CD4-positive, alpha-beta T cell treated with Interleukin-17A for 4 hours (primary cell): ENCODE results near the gene FBF1.

Experiments used
- DNase-seq: peaks from one replicate; pipeline ENCODE4 v3.0.0-alpha.2; 2020; ENCODE audit warnings: mixed read lengths

The FBF1 gene

DNA sequence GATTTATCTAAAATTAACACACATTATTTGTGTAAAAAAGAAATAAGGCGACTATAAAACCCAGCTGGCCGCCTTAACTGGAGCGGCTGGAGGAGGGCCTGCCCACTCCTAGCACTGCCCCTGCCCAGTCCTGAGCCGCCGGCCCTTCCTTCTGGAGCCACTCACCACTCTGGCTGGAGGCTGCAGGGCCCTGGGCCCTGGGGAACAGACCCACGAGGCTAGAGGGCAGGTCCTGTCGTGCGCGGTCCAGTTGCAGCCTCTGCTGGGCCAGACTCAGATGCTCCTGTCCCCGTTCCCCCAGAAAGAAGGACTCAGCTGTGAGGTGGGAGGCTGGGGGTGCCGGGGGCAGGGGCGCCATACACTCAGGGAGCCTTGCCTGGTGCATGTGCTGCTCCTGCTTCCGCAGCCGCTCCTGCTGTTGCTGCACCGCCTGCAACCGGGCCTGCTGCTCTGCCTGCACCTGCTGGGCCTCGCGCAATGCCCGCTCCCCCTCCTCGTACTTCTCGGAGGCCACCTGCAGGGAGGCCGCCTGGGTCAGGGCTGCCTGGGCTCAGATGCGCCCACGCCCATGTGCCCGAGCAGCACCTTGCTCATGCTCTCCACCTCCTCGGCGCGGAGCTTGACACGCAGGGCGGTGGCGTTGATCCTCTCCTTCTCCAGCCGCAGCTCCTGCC, 27.2 kb downstream of the FBF1 start:
- no peak for DNase-seq

DNA sequence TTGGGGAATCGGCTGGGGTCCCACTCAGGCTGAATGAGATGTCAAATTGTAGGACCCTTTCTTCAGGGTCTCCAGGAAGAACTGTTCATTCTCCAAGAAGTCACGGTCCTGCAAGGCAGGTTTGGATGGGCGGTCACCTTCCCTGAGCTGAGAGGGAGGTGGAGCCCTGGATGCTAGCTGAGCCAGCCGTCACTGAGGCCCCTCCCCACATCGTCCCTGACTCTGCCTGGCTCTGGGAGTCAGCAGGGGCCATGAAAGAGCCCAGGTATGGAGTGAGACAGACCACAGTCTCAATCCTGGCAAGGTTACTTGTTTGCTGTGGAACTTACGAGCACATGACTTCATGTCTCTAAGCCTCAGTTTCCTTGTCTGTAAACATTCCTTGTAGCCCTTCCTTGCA, 30.1 kb downstream of the FBF1 start:
- DNase-seq = no peak

DNA sequence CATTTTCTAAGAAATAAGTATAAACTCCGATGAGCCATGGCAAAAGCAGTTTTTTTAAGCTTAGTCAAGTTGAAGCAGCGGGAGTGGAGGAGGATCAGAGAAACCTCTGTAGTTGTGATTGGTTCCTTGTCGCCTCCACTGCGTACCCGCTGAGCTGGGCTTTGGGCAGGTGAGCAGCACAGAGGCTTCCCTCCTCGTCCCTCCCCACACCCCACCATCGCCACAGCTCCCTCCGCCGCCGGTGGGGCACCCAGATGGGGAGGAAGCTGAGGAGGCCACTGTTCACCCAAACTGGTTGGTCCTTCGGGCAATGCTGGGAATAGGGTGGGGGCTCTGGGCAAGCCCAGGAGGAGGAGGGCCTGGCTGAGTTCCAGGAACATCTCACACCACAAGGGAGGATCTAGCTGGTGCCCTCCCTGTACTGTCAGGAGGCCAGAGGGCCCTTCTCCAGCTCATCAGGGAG, 31.0 kb downstream of the FBF1 start:
- DNase-seq = no peak

DNA sequence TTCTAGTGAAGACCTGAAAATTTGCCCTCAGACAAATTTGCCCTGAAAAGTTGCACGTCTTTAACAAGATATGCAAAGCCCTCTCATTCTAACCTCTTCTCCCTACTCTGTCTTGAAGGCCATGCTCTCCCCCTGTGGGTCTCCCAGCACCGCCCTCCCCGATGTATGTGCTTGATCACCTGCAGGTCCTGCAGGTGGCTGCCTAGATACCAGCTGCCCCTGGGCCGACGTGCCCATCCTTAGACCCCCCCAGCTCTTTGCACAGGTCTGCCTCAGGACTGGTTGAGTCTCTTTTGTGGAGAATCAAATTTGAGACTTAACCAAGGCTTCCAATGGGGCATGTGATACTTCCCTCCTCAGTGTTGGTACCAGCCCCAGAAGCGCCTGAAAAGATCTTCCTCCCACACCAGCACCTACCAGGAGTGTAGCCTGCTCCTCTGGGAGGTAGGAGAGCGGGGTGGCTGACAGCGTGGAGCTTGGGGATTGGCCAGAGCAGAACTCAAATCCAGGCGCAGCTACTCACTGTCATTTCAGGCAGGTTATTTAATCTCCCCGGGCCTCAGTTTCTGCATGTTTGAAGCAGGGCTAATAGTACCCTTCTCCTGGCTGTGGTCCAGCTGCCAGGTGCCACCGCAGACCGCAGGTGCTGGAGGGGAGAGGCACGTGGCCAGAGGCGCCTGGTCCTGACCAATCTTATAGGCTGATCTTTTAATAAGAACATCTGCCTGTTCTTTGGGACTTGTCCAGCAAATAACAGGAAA, 31.6 kb downstream of the FBF1 start:
- no peak for DNase-seq

DNA sequence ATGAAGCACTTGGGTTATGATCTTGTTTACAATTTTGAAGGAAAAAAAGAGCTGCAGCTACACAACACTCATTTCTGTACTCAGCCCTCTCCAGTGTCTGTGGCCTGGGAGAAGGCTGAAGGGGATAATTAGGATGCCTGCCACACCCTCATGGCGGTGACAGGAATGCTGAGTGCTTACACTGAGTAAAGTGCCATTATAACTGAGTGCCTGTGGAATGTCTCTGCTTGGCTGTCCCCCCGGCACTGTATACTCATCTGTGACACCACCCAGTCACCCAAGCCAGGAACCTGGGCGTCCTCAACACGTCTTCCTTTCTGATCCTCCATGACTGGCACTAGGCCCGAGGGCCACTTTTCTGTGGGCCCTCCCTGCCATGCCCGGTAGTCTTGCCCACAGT, 32.6 kb downstream of the FBF1 start:
- no peak for DNase-seq

DNA sequence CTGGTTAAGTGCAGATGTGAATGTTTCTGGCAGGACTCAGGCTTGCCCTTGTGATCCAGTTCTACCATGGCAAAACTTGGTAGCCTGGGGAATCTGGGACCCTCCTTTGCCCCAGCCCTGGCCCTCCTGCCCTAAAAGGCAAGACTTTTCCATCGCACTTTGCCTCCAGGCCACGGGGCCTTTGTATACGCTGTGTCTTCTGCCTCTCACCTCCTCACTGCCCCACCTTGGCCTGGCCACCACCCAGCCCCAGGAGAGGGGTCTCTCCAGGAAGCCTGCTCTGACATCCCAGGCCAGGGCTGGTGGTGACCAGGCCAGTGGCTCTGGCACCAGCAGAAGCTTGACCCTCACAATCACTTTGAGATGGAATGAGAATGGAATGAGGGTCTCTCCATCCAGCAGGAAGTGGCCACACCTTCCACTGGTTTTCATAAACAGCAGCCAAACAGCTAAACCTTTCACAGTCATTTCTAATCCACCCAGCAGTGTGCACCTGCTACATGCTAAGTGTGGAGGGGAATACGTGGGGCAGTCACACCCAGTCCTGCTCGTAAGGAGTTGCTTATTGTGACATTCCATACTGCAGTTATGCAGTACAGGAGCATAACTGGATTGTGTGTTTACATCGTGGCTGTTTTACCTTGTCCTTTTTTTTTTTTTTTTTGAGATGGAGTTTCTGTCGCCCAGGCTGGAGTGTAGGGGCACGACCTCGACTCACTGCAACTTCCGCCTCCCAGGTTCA, 34.5 kb downstream of the FBF1 start:
- DNase-seq = no peak

DNA sequence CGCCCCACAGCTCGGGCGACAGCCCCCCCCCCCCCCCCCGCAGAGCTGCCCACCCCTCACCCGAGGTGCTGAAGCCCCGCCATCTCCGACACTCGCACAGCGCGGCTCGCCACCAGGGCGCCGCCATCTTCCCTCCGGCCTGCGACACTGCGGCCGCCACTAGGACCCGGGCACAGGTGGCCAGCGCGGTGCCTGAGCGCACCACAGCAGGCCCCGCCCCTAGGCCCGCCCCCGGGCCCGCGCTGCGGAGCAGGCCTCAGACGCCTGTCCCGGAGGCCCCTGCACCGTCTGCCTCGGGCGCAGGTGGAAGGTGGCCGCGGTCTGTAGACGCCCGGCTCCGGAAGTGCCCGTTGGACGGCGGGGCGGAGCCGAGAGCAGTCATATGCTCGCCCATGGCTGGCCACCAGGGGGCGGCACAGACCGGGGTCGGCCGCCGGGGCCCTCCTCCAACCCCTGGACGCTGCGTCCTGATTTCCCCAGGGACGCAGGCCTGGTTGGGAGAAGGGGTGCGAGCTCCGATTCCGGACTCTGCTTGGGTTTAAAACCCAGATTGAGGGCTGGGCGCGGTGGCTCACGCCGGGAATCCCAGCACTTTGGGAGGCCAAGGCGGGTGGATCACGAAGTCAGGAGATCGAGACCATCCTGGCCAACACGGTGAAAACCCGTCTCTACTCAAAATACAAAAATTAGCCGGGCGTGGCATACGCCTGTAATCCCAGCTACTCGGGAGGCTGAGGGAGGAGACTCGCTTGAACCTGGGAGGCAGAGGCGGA, 35.9 kb downstream of the FBF1 start, which contains the start of gene MRPL38:
Gene MRPL38, minus strand, starts transcription at position 136 of the 773 bp plus-strand sequence. Its CDS starts 9 bp downstream, at position 127.
- DNase-seq = peak; percentile 93

DNA sequence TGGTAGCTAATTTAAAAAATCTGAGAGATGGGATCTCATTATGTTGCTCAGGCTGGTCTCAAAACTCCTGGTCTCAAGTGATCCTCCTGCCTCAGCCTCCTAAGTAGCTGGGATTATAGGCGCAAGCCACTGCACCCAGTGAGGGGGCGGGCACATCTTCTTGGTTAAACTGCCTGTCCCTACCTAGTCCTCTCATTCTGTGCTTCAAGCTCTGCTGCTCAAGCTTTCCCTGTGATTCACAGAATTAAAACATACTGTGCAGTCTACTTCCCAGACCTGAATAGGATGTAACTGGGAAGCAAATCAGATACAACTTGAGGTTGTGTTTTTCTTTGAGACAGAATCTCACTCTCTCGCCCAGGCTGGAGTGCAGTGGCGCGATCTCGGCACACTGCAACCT, 38.4 kb downstream of the FBF1 start:
- DNase-seq = no peak

DNA sequence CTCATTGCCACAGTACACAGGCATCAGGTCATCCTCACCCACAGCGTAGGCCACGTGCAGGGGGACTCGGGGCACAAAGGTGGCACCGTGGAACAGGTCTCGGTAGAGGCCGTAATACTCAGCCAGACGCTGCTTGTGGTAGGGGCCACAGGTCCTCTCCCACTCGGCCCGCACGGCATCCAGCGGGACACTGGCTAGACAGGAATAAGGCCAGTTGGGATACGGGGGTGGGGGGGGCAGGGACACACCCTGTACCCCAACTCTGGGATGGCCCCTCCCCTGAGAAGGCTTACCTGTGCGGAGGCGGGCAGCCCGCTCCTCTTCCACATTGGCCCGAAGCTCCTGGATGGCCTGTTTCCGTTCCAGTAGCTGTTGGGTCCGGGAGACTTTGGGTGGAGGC, 39.1 kb downstream of the FBF1 start:
- no peak for DNase-seq

DNA sequence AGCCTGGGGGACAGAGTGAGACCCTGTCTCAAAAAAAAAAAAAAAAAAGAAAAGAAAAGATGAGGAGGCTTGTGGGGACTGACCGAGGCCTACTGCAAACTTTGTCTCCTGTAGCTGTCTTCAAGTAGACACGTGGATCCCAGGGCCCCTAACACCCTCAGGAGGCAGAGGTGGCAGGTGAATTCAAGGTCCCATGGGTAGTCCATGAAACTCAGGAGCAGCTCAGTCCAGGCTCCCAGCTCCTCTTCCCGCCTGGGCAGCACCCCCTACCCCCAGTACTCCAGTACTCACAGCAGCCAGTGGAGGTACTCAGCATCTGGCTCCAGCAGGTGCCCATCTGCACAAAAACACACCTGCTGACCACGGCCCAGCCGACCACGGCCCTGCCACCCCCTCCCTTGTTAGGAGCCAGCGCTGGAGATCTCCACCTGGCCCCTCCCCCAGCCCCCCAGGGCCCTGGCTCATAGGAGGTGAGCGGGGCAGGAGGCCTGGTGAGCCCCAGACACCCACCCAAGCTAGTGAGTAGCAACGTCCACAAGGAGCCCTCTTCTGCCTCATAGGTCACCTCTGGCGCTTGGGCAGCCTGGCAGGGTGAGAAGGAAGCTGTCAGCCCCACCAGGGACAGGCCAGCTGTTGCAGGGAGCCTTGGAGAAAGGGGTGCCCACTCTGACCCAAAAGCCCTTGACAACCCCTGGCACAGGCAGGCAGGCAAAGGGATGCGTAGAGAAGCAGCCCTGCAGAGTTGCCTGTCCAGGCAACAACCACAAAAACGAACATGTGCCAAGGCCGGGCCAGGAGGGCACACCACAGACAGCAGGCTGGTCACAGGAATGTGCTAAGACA, 39.9 kb downstream of the FBF1 start:
- DNase-seq = no peak

DNA sequence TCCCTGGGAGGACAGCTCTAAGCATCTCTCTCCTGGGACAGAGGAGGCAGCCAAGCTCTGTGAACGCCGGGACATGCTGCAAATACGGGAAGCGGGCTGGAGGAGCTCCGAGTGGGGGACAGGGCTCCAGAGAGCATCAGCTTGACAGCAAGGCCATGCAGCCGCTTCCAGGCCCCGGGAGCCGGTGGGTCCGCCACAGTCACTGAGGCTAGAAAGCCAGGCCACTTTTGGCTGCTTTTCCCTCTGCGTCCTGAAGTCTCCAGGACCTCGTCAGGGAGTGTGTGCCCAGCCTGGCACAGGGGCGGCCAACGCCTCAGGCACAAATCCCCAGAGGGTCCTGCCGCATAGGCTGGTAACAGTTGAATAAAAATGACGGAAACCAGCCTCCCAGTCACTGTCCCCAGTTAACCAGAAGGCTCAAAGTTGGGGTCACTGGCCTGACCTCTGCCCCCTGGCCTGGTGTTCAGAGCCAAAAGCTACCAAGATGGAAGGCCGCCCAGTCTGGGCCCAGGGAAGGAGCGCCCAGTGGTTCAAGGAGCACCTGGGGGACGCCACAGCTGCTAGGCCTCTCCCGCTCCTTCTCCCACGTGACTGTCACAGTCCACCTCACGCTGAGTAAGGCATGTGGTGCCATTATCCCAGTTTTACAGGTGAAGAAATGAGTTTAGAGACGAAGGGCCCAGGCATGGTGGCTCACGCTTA, 40.9 kb downstream of the FBF1 start:
- DNase-seq = no peak

DNA sequence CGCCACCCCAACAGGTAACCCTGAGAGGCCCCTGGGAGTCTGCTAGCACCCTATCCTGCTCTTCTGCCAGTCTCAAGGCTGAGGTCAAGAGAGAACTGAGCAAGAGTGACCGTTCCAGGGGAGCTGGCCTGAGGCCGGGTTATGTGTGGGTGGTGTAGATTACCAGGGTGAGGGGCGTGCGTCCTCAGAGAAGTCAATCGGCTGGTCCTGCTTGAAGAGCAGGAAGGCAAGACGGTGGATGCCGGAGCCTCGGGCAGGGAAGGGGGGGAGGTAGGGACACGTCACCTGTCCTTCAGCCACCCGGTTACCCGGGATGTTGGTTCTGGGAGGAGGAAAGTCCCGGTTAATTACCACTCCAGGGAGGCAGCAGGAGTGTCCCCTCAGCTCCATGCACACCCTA, 41.5 kb downstream of the FBF1 start:
- DNase-seq = no peak

DNA sequence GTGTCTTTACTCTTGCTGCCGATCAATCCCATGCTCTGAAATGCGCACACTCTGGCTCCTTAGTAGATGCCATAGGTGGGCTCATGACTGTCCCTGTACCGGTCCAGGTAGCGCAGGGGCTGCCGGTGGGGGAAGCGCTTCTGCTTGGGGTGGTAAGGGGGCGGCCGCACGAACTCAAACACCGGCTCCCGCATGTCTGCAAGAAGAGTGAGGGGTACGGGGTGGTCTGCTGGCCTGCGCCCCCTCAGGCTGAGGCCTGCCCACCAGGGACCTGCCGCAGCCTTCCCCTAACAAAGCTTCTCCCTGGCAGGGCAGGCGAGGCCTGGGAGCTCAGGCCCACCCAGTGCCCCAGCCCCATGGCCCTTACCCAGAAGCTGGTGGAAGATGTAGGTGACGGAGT, 42.1 kb downstream of the FBF1 start:
- DNase-seq = no peak

DNA sequence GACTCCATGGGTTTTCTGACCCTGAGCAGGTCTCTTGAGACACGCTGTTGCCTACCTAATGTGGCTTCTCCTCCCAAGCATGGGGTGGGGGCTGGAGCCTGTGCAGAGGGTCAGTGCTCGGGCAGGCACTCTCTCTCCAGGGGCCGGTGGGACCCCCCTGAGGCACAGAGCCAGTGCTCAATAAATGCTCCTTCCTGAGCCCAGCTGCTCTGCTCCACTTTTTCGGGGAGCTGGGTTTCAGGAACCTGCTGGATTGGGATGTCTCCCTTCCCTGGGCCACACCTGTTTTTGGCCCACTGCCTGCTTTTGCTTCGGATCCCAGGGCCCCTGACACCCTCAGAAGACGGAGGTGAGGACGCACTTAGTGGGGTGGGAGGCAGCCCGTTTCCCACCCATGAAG, 42.8 kb downstream of the FBF1 start:
- no peak for DNase-seq

DNA sequence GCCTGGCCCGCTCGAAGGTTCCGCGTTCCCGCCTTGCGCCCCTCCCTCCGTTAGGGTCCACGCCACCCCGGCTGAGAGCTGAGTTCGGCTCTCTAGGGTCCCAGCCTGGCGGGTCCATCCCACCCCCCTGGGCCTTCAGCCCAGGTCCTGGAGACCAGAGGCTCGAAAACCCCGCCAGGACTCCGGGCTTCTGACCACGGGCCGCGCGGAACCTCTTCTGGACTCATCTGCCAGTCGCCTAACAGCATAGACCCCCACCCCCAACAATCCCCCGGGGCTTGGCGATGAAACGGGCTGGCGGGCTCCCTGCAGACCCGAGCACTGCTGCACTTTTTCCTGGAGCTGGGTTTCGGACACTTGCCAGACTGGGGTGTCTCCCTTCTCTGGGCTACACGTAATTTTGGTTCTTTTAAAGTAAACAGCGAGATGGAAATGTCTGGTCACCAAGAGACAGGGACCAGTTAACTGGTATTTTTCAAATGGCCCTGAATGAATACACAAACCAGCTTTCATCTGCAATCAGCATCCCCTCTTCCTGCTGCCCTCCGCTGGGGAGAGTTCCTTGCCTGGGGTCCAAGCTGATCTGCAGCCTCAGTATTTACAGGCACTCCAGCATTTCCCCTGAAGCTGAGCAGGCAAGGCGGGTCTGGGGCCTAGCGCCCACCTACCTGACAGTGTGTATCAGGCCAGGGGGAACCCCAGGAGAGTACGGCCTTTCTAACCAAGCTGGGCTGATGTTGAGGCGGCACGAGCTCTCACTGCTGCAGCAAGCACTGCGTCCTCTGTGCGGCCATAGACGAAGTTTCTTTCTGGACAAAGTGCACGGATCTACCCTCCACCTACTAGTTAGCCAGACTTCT, 43.5 kb downstream of the FBF1 start:
- DNase-seq = no peak

DNA sequence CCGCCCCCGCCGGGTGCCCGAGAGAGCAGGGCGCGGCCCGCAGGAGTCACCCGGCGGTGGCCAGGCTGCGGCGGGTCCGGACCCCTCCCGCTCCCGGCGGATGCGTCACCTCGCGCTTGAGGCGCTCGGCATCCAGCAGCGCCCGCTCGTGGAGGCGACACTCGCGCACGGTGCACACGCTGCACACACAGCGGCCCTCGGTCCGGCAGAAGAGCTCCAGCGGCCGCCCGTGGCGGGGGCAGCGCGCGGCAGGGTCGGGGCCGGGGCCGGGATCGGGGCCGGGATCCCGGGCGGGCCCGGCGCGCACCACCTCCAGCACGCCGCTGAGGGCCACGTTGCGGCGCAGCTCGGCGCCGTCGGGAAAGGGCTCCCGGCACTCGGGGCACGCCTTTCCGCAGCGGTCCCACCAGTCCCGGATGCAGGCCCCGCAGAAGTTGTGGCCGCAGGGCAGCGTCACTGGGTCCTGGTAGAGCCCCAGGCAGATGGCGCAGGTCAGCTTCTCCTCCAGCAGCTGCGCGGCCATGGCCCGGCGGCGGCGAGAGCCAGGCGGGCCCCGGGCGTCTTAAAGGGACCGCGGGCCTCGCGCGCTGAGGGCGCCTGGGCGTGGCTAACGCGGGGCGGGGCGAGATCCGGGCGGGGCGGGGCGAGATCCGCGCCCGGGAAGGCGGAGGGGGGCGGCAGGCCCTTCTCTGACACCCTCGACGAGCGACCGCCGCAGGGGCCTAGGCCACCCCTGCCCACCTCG, 44.3 kb downstream of the FBF1 start, which contains the start of gene TRIM65:
Gene TRIM65, minus strand, starts transcription at position 537 of the 745 bp plus-strand sequence. Its CDS starts 14 bp downstream, at position 523.
- peak; percentile 87 for DNase-seq

DNA sequence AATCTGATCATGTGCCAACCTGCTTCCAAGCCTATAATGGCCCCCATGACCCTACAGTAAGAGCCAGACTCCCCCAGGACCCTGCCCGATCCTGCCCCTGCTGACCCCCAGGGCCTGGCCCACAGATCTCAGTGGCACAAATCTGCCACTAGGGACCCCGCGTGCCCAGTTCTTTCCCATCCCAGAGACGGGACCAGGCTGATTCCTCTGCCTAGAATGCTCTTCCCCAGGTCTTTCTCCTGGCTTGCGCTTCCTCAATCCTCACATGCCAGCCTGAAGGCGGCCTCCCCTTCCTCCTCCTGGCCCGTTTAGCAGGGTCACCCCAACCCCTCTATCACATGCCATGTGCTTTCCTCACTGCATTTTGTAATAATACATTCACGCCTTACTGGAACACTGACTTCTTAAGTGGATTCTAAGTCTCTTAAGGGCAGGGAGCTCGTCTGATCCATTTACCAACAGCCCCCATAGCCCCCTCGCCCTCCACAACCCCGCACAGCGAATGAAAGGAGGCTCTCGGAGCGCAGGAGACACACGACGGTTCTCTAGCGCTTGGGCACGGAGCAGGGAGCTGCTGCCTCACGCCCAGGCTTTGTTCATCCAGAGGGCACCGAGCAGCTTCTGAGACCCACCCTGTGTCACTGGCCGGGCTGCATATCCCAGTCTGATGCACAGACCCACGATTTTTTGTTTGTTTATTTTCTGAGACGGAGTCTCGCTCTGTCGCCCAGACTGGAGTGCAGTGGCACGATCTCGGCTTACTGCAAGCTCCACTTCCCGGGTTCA, 45.3 kb downstream of the FBF1 start:
- peak; percentile 23 for DNase-seq

DNA sequence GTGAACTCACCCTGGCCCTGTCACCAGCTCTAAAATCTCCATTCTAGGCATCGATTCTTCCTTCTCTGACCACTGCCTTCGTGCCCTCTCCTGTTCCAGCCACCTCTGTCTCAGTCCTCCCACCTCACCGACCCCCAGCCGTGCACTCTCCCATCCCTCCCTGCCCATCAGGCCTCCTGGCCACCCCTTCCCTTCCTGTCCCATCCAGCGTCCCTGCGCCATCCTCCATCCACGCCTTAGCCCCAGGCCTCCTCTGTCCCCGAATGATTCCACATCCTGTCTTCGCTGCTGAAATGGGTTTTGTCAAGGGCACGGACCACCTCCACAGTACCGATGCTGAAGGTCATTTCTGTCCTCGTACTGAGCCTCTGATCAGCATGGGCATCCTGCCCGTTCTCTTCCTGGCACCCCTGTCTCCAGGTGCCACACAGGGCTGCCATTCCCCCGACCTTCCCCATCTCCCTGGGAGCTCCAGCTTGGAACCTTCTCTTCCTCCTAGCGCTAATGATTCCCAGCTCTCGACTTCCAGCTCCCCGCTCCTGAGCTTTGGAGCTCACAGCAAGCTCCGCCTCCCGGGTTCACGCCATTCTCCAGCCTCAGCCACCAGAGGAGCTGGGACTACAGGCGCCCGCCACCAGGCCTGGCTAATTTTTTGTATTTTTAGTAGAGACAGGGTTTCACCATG, 46.7 kb downstream of the FBF1 start:
- no peak for DNase-seq
